ENCODE data around the gene CLN5.
"Not testable (repeated sequence)": the region's sequence is repeated elsewhere in the genome, so short reads cannot be mapped to it uniquely, and the experiment has no call there.

The CLN5 gene

GRCh38 chr13:77001540-77001939 is 9.7 kb downstream of the CLN5 start:
- Histone ChIP-seq H3K4me1 (ENCODE audit: insufficient read depth, low read length) (no peaks in the 10 kb centered on the region), H3K36me3 (ENCODE audit: insufficient read depth, low read length) (peaks cover 56% of the 10 kb centered on the region), H3K27ac (ENCODE audit: low read depth, low read length) (no peak overlapping the region), H3K27me3 (ENCODE audit: insufficient read depth, low read length) (no peaks in the 10 kb centered on the region), H3K9ac (ENCODE audit: low read depth, low read length) (no peak overlapping the region), H3K4me3 (ENCODE audit: low read length) (no peak overlapping the region), H3K9me3 (ENCODE audit: insufficient read depth, low read depth, low read length) (no peaks in the 10 kb centered on the region)
- 92% methylated on average over 4 of the region's 4 CpGs for WGBS

- H3K9me3 ChIP-seq (ENCODE audit: insufficient read depth, low read depth, low read length) = no peaks in the 10 kb centered on the region
- H3K4me3 ChIP-seq (ENCODE audit: low read length) = no peak overlapping the region
- no peak overlapping the region for H3K9ac ChIP-seq (ENCODE audit: low read depth, low read length)
- H3K4me1 ChIP-seq (ENCODE audit: insufficient read depth, low read length) = no peaks in the 10 kb centered on the region
- WGBS = 87% methylated on average over 3 of the region's 4 CpGs
- H3K27me3 ChIP-seq (ENCODE audit: insufficient read depth, low read length) = no peaks in the 10 kb centered on the region
- H3K36me3 ChIP-seq (ENCODE audit: insufficient read depth, low read length) = peaks cover 57% of the 10 kb centered on the region
- no peak overlapping the region for H3K27ac ChIP-seq (ENCODE audit: low read depth, low read length)
Measured at GRCh38 chr13:77001963-77002587, 10.2 kb downstream of the CLN5 start.

- no peaks in the 10 kb centered on the region for H3K9me3 ChIP-seq (ENCODE audit: insufficient read depth, low read depth, low read length)
- no peak overlapping the region for H3K4me3 ChIP-seq (ENCODE audit: low read length)
- peaks cover 61% of the 10 kb centered on the region for H3K36me3 ChIP-seq (ENCODE audit: insufficient read depth, low read length)
- H3K4me1 ChIP-seq (ENCODE audit: insufficient read depth, low read length) = no peaks in the 10 kb centered on the region
- 77% methylated on average over 6 of the region's 7 CpGs for WGBS
- H3K27ac ChIP-seq (ENCODE audit: low read depth, low read length) = no peak overlapping the region
- H3K27me3 ChIP-seq (ENCODE audit: insufficient read depth, low read length) = no peaks in the 10 kb centered on the region
- H3K9ac ChIP-seq (ENCODE audit: low read depth, low read length) = no peak overlapping the region
Measured at GRCh38 chr13:77002590-77003190, 10.8 kb downstream of the CLN5 start.

GRCh38 chr13:77008337-77008736 is 16.5 kb downstream of the CLN5 start:
- H3K9ac ChIP-seq (ENCODE audit: low read depth, low read length); H3K4me1 ChIP-seq (ENCODE audit: insufficient read depth, low read length); H3K27ac ChIP-seq (ENCODE audit: low read depth, low read length); H3K4me3 ChIP-seq (ENCODE audit: low read length); H3K9me3 ChIP-seq (ENCODE audit: insufficient read depth, low read depth, low read length); H3K27me3 ChIP-seq (ENCODE audit: insufficient read depth, low read length): not testable (repeated sequence)
- peaks cover 68% of the 10 kb centered on the region for H3K36me3 ChIP-seq (ENCODE audit: insufficient read depth, low read length)
- WGBS = 95% methylated on average over 4 of the region's 4 CpGs

- Histone ChIP-seq H3K9me3 (ENCODE audit: insufficient read depth, low read depth, low read length) (no peaks in the 10 kb centered on the region), H3K27me3 (ENCODE audit: insufficient read depth, low read length) (no peaks in the 10 kb centered on the region), H3K9ac (ENCODE audit: low read depth, low read length) (no peak overlapping the region), H3K27ac (ENCODE audit: low read depth, low read length) (no peak overlapping the region), H3K36me3 (ENCODE audit: insufficient read depth, low read length) (peaks cover 75% of the 10 kb centered on the region), H3K4me3 (ENCODE audit: low read length) (no peak overlapping the region), H3K4me1 (ENCODE audit: insufficient read depth, low read length) (no peaks in the 10 kb centered on the region)
- WGBS = 91% methylated on average over 2 of the region's 2 CpGs
Measured at GRCh38 chr13:77009011-77009410, 17.1 kb downstream of the CLN5 start.

- H3K36me3 ChIP-seq (ENCODE audit: insufficient read depth, low read length) = peaks cover 82% of the 10 kb centered on the region
- H3K4me1 ChIP-seq (ENCODE audit: insufficient read depth, low read length); H3K4me3 ChIP-seq (ENCODE audit: low read length); H3K9me3 ChIP-seq (ENCODE audit: insufficient read depth, low read depth, low read length); H3K9ac ChIP-seq (ENCODE audit: low read depth, low read length); H3K27ac ChIP-seq (ENCODE audit: low read depth, low read length); H3K27me3 ChIP-seq (ENCODE audit: insufficient read depth, low read length): not testable (repeated sequence)
- 94% methylated on average over 5 of the region's 5 CpGs for WGBS
Measured at GRCh38 chr13:77009719-77010118, 17.8 kb downstream of the CLN5 start.

- Histone ChIP-seq H3K4me3 (ENCODE audit: low read length) (no peak overlapping the region), H3K4me1 (ENCODE audit: insufficient read depth, low read length) (no peaks in the 10 kb centered on the region), H3K36me3 (ENCODE audit: insufficient read depth, low read length) (peaks cover 95% of the 10 kb centered on the region), H3K9me3 (ENCODE audit: insufficient read depth, low read depth, low read length) (no peaks in the 10 kb centered on the region), H3K9ac (ENCODE audit: low read depth, low read length) (no peak overlapping the region), H3K27me3 (ENCODE audit: insufficient read depth, low read length) (no peaks in the 10 kb centered on the region), H3K27ac (ENCODE audit: low read depth, low read length) (no peak overlapping the region)
- WGBS = 90% methylated on average over 2 of the region's 2 CpGs
Measured at GRCh38 chr13:77013853-77014542, 22.1 kb downstream of the CLN5 start.

GRCh38 chr13:77014906-77015685 is 23.2 kb downstream of the CLN5 start:
- Histone ChIP-seq H3K27me3 (ENCODE audit: insufficient read depth, low read length) (no peaks in the 10 kb centered on the region), H3K27ac (ENCODE audit: low read depth, low read length) (no peak overlapping the region), H3K9ac (ENCODE audit: low read depth, low read length) (no peak overlapping the region), H3K4me1 (ENCODE audit: insufficient read depth, low read length) (no peaks in the 10 kb centered on the region), H3K9me3 (ENCODE audit: insufficient read depth, low read depth, low read length) (no peaks in the 10 kb centered on the region), H3K36me3 (ENCODE audit: insufficient read depth, low read length) (peaks cover 88% of the 10 kb centered on the region), H3K4me3 (ENCODE audit: low read length) (no peak overlapping the region)
- WGBS = 90% methylated on average over 1 of the region's 2 CpGs

GRCh38 chr13:77016251-77016812 is 24.5 kb downstream of the CLN5 start:
- Histone ChIP-seq H3K9ac (ENCODE audit: low read depth, low read length) (no peak overlapping the region), H3K27ac (ENCODE audit: low read depth, low read length) (no peak overlapping the region), H3K4me1 (ENCODE audit: insufficient read depth, low read length) (no peaks in the 10 kb centered on the region), H3K9me3 (ENCODE audit: insufficient read depth, low read depth, low read length) (no peaks in the 10 kb centered on the region), H3K27me3 (ENCODE audit: insufficient read depth, low read length) (no peaks in the 10 kb centered on the region), H3K36me3 (ENCODE audit: insufficient read depth, low read length) (peaks cover 84% of the 10 kb centered on the region), H3K4me3 (ENCODE audit: low read length) (no peak overlapping the region)
- WGBS = 93% methylated on average over 3 of the region's 3 CpGs

- H3K9ac ChIP-seq (ENCODE audit: low read depth, low read length) = no peak overlapping the region
- H3K4me1 ChIP-seq (ENCODE audit: insufficient read depth, low read length) = no peaks in the 10 kb centered on the region
- peaks cover 80% of the 10 kb centered on the region for H3K36me3 ChIP-seq (ENCODE audit: insufficient read depth, low read length)
- WGBS = 99% methylated on average over 5 of the region's 6 CpGs
- no peak overlapping the region for H3K4me3 ChIP-seq (ENCODE audit: low read length)
- H3K27ac ChIP-seq (ENCODE audit: low read depth, low read length) = no peak overlapping the region
- no peaks in the 10 kb centered on the region for H3K27me3 ChIP-seq (ENCODE audit: insufficient read depth, low read length)
- H3K9me3 ChIP-seq (ENCODE audit: insufficient read depth, low read depth, low read length) = no peaks in the 10 kb centered on the region
Measured at GRCh38 chr13:77016888-77017623, 25.2 kb downstream of the CLN5 start.
